Stimulated activated CD4-positive, alpha-beta T cell treated with anti-CD3 and anti-CD28 coated beads, Interleukin-1b, Interleukin-23, amount 100 ng/mL, for 4 hours (primary cell): ENCODE data around the gene CDC37L1.
"Not testable (repeated sequence)": the region's sequence is repeated elsewhere in the genome, so short reads cannot be mapped to it uniquely, and the experiment has no call there.

Experiments used
- DNase-seq, 2 donors: peaks; one replicate each; pipeline ENCODE4 v3.0.0-alpha.2; 2020; ENCODE audit warnings: low read depth in 2 of 2

CDC37L1 gene

GRCh38 chr9:4679268-4680172 lies at the start of gene CDC37L1:
Gene CDC37L1 (plus strand): TSS chr9:4679569. CDS start chr9:4679768, 199 bp downstream.
- peak; percentile 99 for DNase-seq

- DNase-seq = no peak
Observed at GRCh38 chr9:4630836-4631235, 48.5 kb upstream of the CDC37L1 start.

GRCh38 chr9:4638968-4639367 lies 40.4 kb upstream of the CDC37L1 start:
- no peak for DNase-seq

GRCh38 chr9:4639420-4639819 lies 39.9 kb upstream of the CDC37L1 start:
- no peak for DNase-seq

GRCh38 chr9:4640027-4640426 lies 39.3 kb upstream of the CDC37L1 start:
- no peak for DNase-seq

GRCh38 chr9:4642351-4642750 lies 37.0 kb upstream of the CDC37L1 start:
- DNase-seq = no peak

GRCh38 chr9:4654084-4654483 lies 25.3 kb upstream of the CDC37L1 start:
- no peak for DNase-seq

GRCh38 chr9:4654538-4654937 lies 24.8 kb upstream of the CDC37L1 start:
- no peak for DNase-seq

- not testable (repeated sequence) for DNase-seq
Observed at GRCh38 chr9:4656196-4656595, 23.2 kb upstream of the CDC37L1 start.

GRCh38 chr9:4656621-4657020 lies 22.7 kb upstream of the CDC37L1 start:
- no peak for DNase-seq

GRCh38 chr9:4657426-4658159 lies 21.8 kb upstream of the CDC37L1 start:
- no peak for DNase-seq

GRCh38 chr9:4660665-4661064 lies 18.7 kb upstream of the CDC37L1 start:
- DNase-seq = not testable (repeated sequence)

GRCh38 chr9:4661165-4661564 lies 18.2 kb upstream of the CDC37L1 start:
- no peak for DNase-seq

- DNase-seq = no peak
Observed at GRCh38 chr9:4661611-4662010, 17.8 kb upstream of the CDC37L1 start.

- peak; percentile 33 to 61 for DNase-seq
Observed at GRCh38 chr9:4662108-4662988, 17.0 kb upstream of the CDC37L1 start, which contains the start of gene PLPP6. Gene PLPP6 (plus strand): TSS chr9:4662294. CDS start chr9:4662376, 82 bp downstream.

- DNase-seq = no peak
Observed at GRCh38 chr9:4662989-4663792, 16.2 kb upstream of the CDC37L1 start.

- no peak for DNase-seq
Observed at GRCh38 chr9:4663956-4664355, 15.4 kb upstream of the CDC37L1 start.

- no peak for DNase-seq
Observed at GRCh38 chr9:4665357-4665756, 14.0 kb upstream of the CDC37L1 start.

- peak in 1 of 2 donors; percentile 26 for DNase-seq
Observed at GRCh38 chr9:4666042-4666699, 13.2 kb upstream of the CDC37L1 start, which contains the start of gene SPATA6L. Gene SPATA6L (minus strand): TSS chr9:4666480. CDS start chr9:4666250, 230 bp downstream.

- DNase-seq = no peak
Observed at GRCh38 chr9:4667681-4668080, 11.7 kb upstream of the CDC37L1 start.
